OCI-LY7 (cell line): Measurements from ENCODE around the gene FCRLB. TPM values are rescaled to one million over a fixed set of nuclear protein-coding genes. Genes with fewer than 3 reads are reported as not detected.
A peak's percentile ranks its signal among the peaks of the same experiment; 100 is the strongest.

Experiments used
- BruUV-seq: library from RNA; stranded (reverse); fragments of 400-500 nt; replicated peaks from 2 replicates; lab custom pipeline; 2021; lab: Mats Ljungman, UMichigan
- CTCF ChIA-PET: fragments of 300-600 bp; sonication (Branson Sonifier 250); formaldehyde crosslinking; loops from one replicate; lab custom pipeline; 2022; ENCODE audit warnings: antibody characterized with exemption; ENCODE audit not compliant: unreplicated experiment; lab: Charles Lee
- POLR2A ChIA-PET: fragments of 300-600 bp; sonication (Branson Sonifier 250); formaldehyde crosslinking; loops from one replicate; lab custom pipeline; 2022; ENCODE audit warnings: antibody characterized with exemption; lab: Charles Lee
- DNase-seq: peaks from one replicate; pipeline ENCODE4 v3.0.0-alpha.2; 2015; ENCODE audit warnings: low spot score
- H2AFZ ChIP-seq: fragments of 200-600 bp; sonication (generic), shearing (Covaris generic); 2 replicates; pipeline ENCODE4 v1.6.1; 2014; ENCODE audit warnings: mild to moderate bottlenecking, antibody characterized with exemption, low read length, moderate library complexity
- H3K27ac ChIP-seq: fragments of 200-600 bp; sonication (generic); 2 replicates; pipeline ENCODE4 v1.5.1; 2014; ENCODE audit warnings: mixed run types, low read depth, mild to moderate bottlenecking, moderate library complexity, low read length, inconsistent platforms; ENCODE audit not compliant: poor library complexity, severe bottlenecking
- H3K36me3 ChIP-seq: fragments of 200-600 bp; sonication (generic); 2 replicates; pipeline ENCODE4 v1.6.1; 2014; ENCODE audit warnings: mild to moderate bottlenecking, antibody characterized with exemption, low read length, moderate library complexity, mixed read lengths; ENCODE audit not compliant: insufficient read depth
- H3K4me1 ChIP-seq: fragments of 200-600 bp; sonication (generic); 2 replicates; pipeline ENCODE4 v1.5.1; 2014; ENCODE audit warnings: mild to moderate bottlenecking, low read length; ENCODE audit not compliant: insufficient read depth, poor library complexity, severe bottlenecking
- H3K4me2 ChIP-seq: fragments of 200-600 bp; sonication (generic); 2 replicates; pipeline ENCODE4 v1.6.1; 2014; ENCODE audit warnings: mild to moderate bottlenecking, low read length
- H3K4me3 ChIP-seq: fragments of 200-600 bp; sonication (generic); 2 replicates; pipeline ENCODE4 v1.5.1; 2014; ENCODE audit warnings: mild to moderate bottlenecking, low read depth, low read length; ENCODE audit not compliant: poor library complexity, severe bottlenecking
- H3K79me2 ChIP-seq: fragments of 200-600 bp; sonication (generic); 2 replicates; pipeline ENCODE4 v1.6.1; 2016; ENCODE audit warnings: low read depth, mild to moderate bottlenecking, low read length, moderate library complexity, mixed read lengths; ENCODE audit not compliant: insufficient read depth
- H3K9me2 ChIP-seq: fragments of 200-600 bp; sonication (generic); 2 replicates; pipeline ENCODE4 v1.6.1; 2016; ENCODE audit warnings: mild to moderate bottlenecking, low read length, mixed read lengths; ENCODE audit not compliant: insufficient read depth
- H3K9me3 ChIP-seq: fragments of 200-600 bp; sonication (generic); 2 replicates; pipeline ENCODE4 v1.6.1; 2014; ENCODE audit warnings: mild to moderate bottlenecking, mixed run types, low read length, mixed read lengths
- H4K20me1 ChIP-seq: fragments of 200-600 bp; sonication (generic); 2 replicates; pipeline ENCODE4 v1.6.1; 2014; ENCODE audit warnings: mild to moderate bottlenecking, antibody characterized with exemption, low read length, moderate library complexity, mixed read lengths; ENCODE audit not compliant: insufficient read depth
- EZH2phosphoT487 ChIP-seq: fragments of 200-600 bp; sonication (generic); IDR thresholded peaks from 2 replicates; pipeline ENCODE4 v1.6.1; 2018; ENCODE audit warnings: low read depth, borderline replicate concordance, mild to moderate bottlenecking, mixed run types, antibody characterized with exemption, low read length, moderate library complexity, mixed read lengths
- intact Hi-C: fragments of 100-400 bp; cut with micrococcal nuclease; formaldehyde crosslinking; loops from one replicate; pipeline ENCODE4 v1.10.0; 2022; ENCODE audit not compliant: unreplicated experiment
- total RNA-seq, 2 experiments: library from RNA; depleted of rRNA in 1 of 2; stranded (reverse); fragments of >200 nt in 1 of 2; shearing (Covaris generic) in 1 of 2; gene quantifications; 2 replicates each; pipeline ENCODE4 v1.2.3, GENCODE V29; 2014 to 2022
- TF ChIP-seq, protein P1 (sequence below): fragments of 200-600 bp; sonication (generic); conservative IDR thresholded peaks from 2 replicates; pipeline ENCODE4 v1.5.1; 2014; ENCODE audit warnings: mild to moderate bottlenecking, antibody characterized with exemption, low read length, moderate library complexity, mixed read lengths

The FCRLB gene
- total RNA-seq, 2 experiments from 2014 or later = 2.6 to 3.8 TPM

DNA sequence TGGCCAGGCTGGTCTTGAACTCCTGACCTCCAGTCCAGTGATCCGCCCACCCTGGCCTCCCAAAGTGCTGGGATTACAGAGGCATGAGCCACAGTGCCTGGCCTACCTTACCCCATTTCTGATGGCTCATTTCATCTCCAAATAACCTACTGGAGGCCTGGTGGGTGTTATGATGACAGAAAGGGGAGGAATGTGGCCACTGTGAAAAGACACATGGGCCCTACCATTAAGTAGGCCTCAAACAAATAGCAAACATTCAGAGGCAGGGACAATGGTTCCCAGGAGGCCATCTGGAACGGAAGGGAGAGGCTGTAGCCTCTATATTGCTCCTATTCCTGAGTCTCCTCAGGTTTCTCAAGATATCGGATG, 15.2 kb upstream of the FCRLB start:
- Histone ChIP-seq H3K36me3 (peaks cover 36% of the 10 kb centered on the region), H3K4me3 (peak overlapping the region; percentile 80), H2AFZ (peak overlapping the region; percentile 71; the same call in 1 of the 2 replicates), H3K4me2 (peak overlapping the region; percentile 99), H4K20me1 (peaks cover 15% of the 10 kb centered on the region), H3K27ac (peak overlapping the region; percentile 96), H3K4me1 (peaks cover 48% of the 10 kb centered on the region), H3K9me3 (no peaks in the 10 kb centered on the region), H3K79me2 (peaks cover 52% of the 10 kb centered on the region), H3K9me2 (no peaks in the 10 kb centered on the region)
- ChIA-PET POLR2A (interaction anchor here (1.6 to 5.8 kb wide), 8 partner anchors 10 to 43 kb away, joined by 4 to 64 read pairs (median 17); partner anchors contain the start of gene DUSP12), CTCF (interaction anchor here (2.1 kb wide), 1 partner anchor 32 kb away, joined by 12 read pairs; no protein-coding TSS in a partner anchor)
- no peak for DNase-seq
- intact Hi-C loops = loop anchor here (5.0 kb wide), 2 partner anchors 59 to 791 kb away; partner anchors contain the start of gene UHMK1
- TF ChIP-seq, protein P1, sequence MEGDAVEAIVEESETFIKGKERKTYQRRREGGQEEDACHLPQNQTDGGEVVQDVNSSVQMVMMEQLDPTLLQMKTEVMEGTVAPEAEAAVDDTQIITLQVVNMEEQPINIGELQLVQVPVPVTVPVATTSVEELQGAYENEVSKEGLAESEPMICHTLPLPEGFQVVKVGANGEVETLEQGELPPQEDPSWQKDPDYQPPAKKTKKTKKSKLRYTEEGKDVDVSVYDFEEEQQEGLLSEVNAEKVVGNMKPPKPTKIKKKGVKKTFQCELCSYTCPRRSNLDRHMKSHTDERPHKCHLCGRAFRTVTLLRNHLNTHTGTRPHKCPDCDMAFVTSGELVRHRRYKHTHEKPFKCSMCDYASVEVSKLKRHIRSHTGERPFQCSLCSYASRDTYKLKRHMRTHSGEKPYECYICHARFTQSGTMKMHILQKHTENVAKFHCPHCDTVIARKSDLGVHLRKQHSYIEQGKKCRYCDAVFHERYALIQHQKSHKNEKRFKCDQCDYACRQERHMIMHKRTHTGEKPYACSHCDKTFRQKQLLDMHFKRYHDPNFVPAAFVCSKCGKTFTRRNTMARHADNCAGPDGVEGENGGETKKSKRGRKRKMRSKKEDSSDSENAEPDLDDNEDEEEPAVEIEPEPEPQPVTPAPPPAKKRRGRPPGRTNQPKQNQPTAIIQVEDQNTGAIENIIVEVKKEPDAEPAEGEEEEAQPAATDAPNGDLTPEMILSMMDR = no peak
- TF ChIP-seq EZH2phosphoT487 = no peak
- BruUV-seq = no TSS peak

DNA sequence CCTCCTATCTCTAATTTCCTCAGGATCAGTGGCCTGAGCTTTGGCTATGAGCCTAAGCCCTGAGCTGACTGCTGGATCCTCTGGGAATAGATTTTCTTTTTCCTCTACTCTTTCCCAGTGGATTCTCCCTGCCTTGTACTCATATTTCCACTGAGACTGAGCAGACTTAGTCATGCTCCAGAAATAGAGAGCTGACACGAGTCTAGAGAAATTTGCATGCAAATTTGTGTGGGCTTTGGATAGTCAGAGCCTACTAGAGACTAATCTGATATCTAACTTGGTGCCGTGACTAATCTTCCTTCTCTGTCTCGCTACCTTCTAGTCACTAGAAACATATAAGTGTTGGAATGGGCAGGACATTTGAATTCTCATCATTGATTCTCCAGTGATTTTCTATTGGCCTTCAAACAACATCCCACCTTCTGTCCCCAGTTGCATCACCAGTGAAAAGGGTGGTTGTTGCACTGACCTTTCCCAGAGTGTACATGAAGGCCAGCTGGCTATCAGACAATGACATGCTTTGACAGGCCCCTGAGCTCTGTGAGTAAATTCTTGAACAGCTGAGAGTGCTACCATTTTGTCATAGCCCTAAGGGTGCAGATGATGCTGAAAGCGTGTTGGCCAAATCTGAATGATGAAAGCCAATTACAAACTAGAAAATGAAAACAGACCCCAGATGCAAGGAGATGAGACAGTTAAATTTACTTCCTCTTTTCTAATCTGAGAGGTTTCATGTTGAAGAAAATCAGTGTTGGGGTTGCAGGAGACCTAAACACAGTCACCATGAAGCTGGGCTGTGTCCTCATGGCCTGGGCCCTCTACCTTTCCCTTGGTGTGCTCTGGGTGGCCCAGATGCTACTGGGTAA, 14.6 kb upstream of the FCRLB start, which contains the start of gene FCRLA:
Gene FCRLA (plus strand): TSS at position 748 of the 866 bp plus-strand sequence. CDS start 36 bp downstream, at position 784.
- H3K79me2 ChIP-seq = peaks cover 58% of the 10 kb centered on the region
- peak; percentile 94 for DNase-seq
- POLR2A ChIA-PET = interaction anchor here (0.6 to 5.8 kb wide), 14 partner anchors 10 to 287 kb away, joined by 3 to 64 read pairs (median 13); partner anchors contain the start of genes DUSP12 and FCRLB
- H3K9me3 ChIP-seq = no peaks in the 10 kb centered on the region
- peaks cover 15% of the 10 kb centered on the region for H4K20me1 ChIP-seq
- BruUV-seq = TSS peak; percentile 72
- CTCF ChIA-PET = interaction anchor here (0.9 to 2.1 kb wide), 2 partner anchors 20 to 32 kb away, joined by 4 to 12 read pairs; no protein-coding TSS in a partner anchor
- peak within 1 kb of the TSS; percentile 96 for H3K27ac ChIP-seq
- peak within 1 kb of the TSS; percentile 71; the same call in 1 of the 2 replicates for H2AFZ ChIP-seq
- H3K36me3 ChIP-seq = peaks cover 42% of the 10 kb centered on the region
- peak within 1 kb of the TSS; percentile 99 for H3K4me2 ChIP-seq
- peak within 1 kb of the TSS; percentile 80 for H3K4me3 ChIP-seq
- TF ChIP-seq EZH2phosphoT487 = no peak
- TF ChIP-seq, protein P1 = no peak
- H3K4me1 ChIP-seq = peaks cover 55% of the 10 kb centered on the region
- intact Hi-C loops = loop anchor here (1.0 to 5.0 kb wide), 4 partner anchors 20 to 791 kb away; partner anchors contain the start of gene UHMK1
- H3K9me2 ChIP-seq = no peaks in the 10 kb centered on the region
